Keratinocyte (primary cell): ENCODE data around the gene SYNJ2. TPM values are rescaled to one million over a fixed set of nuclear protein-coding genes. Genes with fewer than 3 reads are reported as not detected.

Experiments used
- DNase-seq: peaks from one replicate; pipeline ENCODE4 v3.0.0-alpha.2; 2011; ENCODE audit warnings: low read depth, missing footprints, low spot score
- FAIRE-seq: peaks from 2 replicates; lab custom pipeline; 2011; peaks lifted over from hg19 to GRCh38; lab: Jason Lieb, UNC
- H2AFZ ChIP-seq: 2 replicates; pipeline ENCODE4 v1.6.0; 2012; ENCODE audit warnings: low read length, control low read depth, inconsistent platforms; ENCODE audit not compliant: control insufficient read depth
- H3K27ac ChIP-seq: 2 replicates; pipeline ENCODE4 v1.5.1; 2011; ENCODE audit warnings: low read length; ENCODE audit not compliant: control insufficient read depth, insufficient read depth
- H3K27me3 ChIP-seq: 3 replicates; pipeline ENCODE4 v1.6.0; 2011; ENCODE audit warnings: low read length; ENCODE audit not compliant: control insufficient read depth, insufficient read depth; ENCODE audit errors: extremely low read depth
- H3K36me3 ChIP-seq, 2 experiments: 2 replicates in 1 of 2; 3 replicates in 1 of 2; pipeline ENCODE4 v1.5.1; 2011; ENCODE audit warnings: low read length in 2 of 2, mild to moderate bottlenecking in 1 of 2; ENCODE audit not compliant: control insufficient read depth in 2 of 2, insufficient read depth in 2 of 2; ENCODE audit errors: extremely low read depth in 1 of 2
- H3K4me1 ChIP-seq: 3 replicates; pipeline ENCODE4 v1.5.1; 2011; ENCODE audit warnings: low read length; ENCODE audit not compliant: control insufficient read depth, insufficient read depth; ENCODE audit errors: extremely low read depth
- H3K4me2 ChIP-seq: 3 replicates; pipeline ENCODE4 v1.6.0; 2011; ENCODE audit warnings: low read depth, low read length; ENCODE audit not compliant: control insufficient read depth, insufficient read depth; ENCODE audit errors: extremely low read depth
- H3K4me3 ChIP-seq, 3 experiments: fragments of 200-600 bp in 1 of 3; sonication (generic) in 1 of 3; 2 replicates in 2 of 3; 3 replicates in 1 of 3; pipeline ENCODE4 v1.5.1; 2011 to 2016; ENCODE audit warnings: low read length in 3 of 3, mild to moderate bottlenecking in 3 of 3, control low read depth in 2 of 3, inconsistent platforms in 1 of 3, low read depth in 1 of 3, mixed read lengths in 1 of 3, mixed run types in 1 of 3, moderate library complexity in 1 of 3; ENCODE audit not compliant: control insufficient read depth in 2 of 3, insufficient read depth in 2 of 3; ENCODE audit errors: extremely low read depth in 1 of 3
- H3K79me2 ChIP-seq: 2 replicates; pipeline ENCODE4 v1.6.0; 2012; ENCODE audit warnings: low read length; ENCODE audit not compliant: control insufficient read depth, insufficient read depth
- H3K9ac ChIP-seq: 3 replicates; pipeline ENCODE4 v1.6.0; 2011; ENCODE audit warnings: low read length; ENCODE audit not compliant: control insufficient read depth, insufficient read depth; ENCODE audit errors: extremely low read depth
- H3K9me1 ChIP-seq: 3 replicates; pipeline ENCODE4 v1.6.0; 2011; ENCODE audit warnings: low read length; ENCODE audit not compliant: control insufficient read depth, insufficient read depth; ENCODE audit errors: extremely low read depth
- H3K9me3 ChIP-seq: 2 replicates; pipeline ENCODE4 v1.5.1; 2012; ENCODE audit warnings: low read depth, low read length; ENCODE audit not compliant: control insufficient read depth
- H4K20me1 ChIP-seq: 3 replicates; pipeline ENCODE4 v1.6.0; 2011; ENCODE audit warnings: low read length; ENCODE audit not compliant: control insufficient read depth, insufficient read depth; ENCODE audit errors: extremely low read depth
- EZH2 ChIP-seq: IDR thresholded peaks from one replicate; pipeline ENCODE4 v1.6.1; 2012; ENCODE audit warnings: inconsistent platforms, mild to moderate bottlenecking, low read length, moderate library complexity
- dilution Hi-C: fragments of 300-500 bp; cut with MboI; formaldehyde crosslinking; loops from one replicate; pipeline ENCODE4 v1.7.0; 2020; ENCODE audit warnings: low sequenced_read_pairs; ENCODE audit not compliant: extremely low pct_ligation_motif_present
- polyA plus RNA-seq, 5 experiments: library from polyadenylated mRNA; depleted of rRNA in 3 of 5; stranded (reverse) in 3 of 5; stranded (forward) in 1 of 5; unstranded in 1 of 5; fragments of >200 nt; gene quantifications; 1 replicate in 1 of 5; 2 replicates in 3 of 5; 3 replicates in 1 of 5; pipeline versions ENCODE4 v1.2.1 to v1.2.3, GENCODE V29; 2011 to 2012; ENCODE audit warnings: missing spikeins in 2 of 5, low read depth in 1 of 5, low replicate concordance in 1 of 5
- TF ChIP-seq, protein P1 (sequence below), 3 experiments: IDR thresholded peaks in 1 of 3; conservative IDR thresholded peaks in 1 of 3; optimal IDR thresholded peaks in 1 of 3; 2 replicates in 2 of 3; 3 replicates in 1 of 3; pipeline versions ENCODE3 to v1.5.1; 2011; ENCODE audit warnings: low read length in 3 of 3, mild to moderate bottlenecking in 3 of 3, moderate library complexity in 2 of 3, control low read depth in 1 of 3, inconsistent platforms in 1 of 3; ENCODE audit not compliant: insufficient read depth in 2 of 3; ENCODE audit errors: extremely low read depth in 1 of 3

Gene SYNJ2
- polyA plus RNA-seq, 1 donor (not counting 4 experiments of a cell fraction or from before 2014, with no cell fraction given) = 8.6 TPM

GRCh38 chr6:158020272-158020711, 38.6 kb downstream of the SYNJ2 start:
- Histone ChIP-seq H3K27ac (no peak overlapping the region), H3K4me1 (no peaks in the 10 kb centered on the region), H3K4me2 (no peak overlapping the region), H3K79me2 (peaks cover 2% of the 10 kb centered on the region), H3K4me3 (no peak overlapping the region), H3K9ac (no peak overlapping the region), H2AFZ (no peak overlapping the region), H4K20me1 (no peaks in the 10 kb centered on the region), H3K27me3 (no peaks in the 10 kb centered on the region), H3K9me1 (no peaks in the 10 kb centered on the region), H3K36me3 (no peaks in the 10 kb centered on the region), H3K9me3 (no peaks in the 10 kb centered on the region)
- TF ChIP-seq, protein P1, sequence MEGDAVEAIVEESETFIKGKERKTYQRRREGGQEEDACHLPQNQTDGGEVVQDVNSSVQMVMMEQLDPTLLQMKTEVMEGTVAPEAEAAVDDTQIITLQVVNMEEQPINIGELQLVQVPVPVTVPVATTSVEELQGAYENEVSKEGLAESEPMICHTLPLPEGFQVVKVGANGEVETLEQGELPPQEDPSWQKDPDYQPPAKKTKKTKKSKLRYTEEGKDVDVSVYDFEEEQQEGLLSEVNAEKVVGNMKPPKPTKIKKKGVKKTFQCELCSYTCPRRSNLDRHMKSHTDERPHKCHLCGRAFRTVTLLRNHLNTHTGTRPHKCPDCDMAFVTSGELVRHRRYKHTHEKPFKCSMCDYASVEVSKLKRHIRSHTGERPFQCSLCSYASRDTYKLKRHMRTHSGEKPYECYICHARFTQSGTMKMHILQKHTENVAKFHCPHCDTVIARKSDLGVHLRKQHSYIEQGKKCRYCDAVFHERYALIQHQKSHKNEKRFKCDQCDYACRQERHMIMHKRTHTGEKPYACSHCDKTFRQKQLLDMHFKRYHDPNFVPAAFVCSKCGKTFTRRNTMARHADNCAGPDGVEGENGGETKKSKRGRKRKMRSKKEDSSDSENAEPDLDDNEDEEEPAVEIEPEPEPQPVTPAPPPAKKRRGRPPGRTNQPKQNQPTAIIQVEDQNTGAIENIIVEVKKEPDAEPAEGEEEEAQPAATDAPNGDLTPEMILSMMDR (optimal IDR thresholded peaks at IDR 0.05 in 1 of 3, IDR thresholded peaks at IDR 0.05 in 1 of 3, conservative IDR thresholded peaks at IDR 0.05 in 1 of 3; ENCODE audit: extremely low read depth in 1 of 3, insufficient read depth in 2 of 3, low read length in 3 of 3) = no peak
- no peak for TF ChIP-seq EZH2
- FAIRE-seq = no peak
- dilution Hi-C loops = no loop called here
- no peak for DNase-seq

DNA sequence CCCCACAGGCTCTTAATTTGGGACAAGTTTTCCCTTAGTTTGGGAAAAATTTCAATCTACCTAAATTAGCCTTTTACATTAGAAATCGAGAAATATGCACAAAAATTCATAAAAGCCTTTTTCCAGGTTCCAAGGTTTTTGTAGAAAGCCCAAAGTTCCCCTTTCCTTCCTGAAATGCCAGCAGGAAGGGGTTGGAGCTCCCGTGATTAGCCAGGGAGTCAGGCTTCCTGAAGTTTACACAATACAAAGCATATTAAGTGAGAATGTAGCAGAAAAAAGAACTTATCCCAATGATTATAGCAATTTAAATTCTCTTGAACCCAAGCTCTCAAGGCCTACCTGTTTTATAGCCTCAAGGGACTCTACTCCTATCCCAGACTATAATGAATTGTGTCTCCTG, 39.1 kb downstream of the SYNJ2 start:
- Histone ChIP-seq H3K9me1 (no peaks in the 10 kb centered on the region), H3K27me3 (no peaks in the 10 kb centered on the region), H3K79me2 (peaks cover 2% of the 10 kb centered on the region), H2AFZ (no peak overlapping the region), H3K27ac (no peak overlapping the region), H3K4me3 (no peak overlapping the region), H3K4me2 (no peak overlapping the region), H3K9ac (no peak overlapping the region), H4K20me1 (no peaks in the 10 kb centered on the region), H3K9me3 (no peaks in the 10 kb centered on the region), H3K4me1 (peaks cover 2% of the 10 kb centered on the region), H3K36me3 (no peaks in the 10 kb centered on the region)
- dilution Hi-C loops = no loop called here
- no peak for TF ChIP-seq EZH2
- TF ChIP-seq, protein P1 (optimal IDR thresholded peaks at IDR 0.05 in 1 of 3, IDR thresholded peaks at IDR 0.05 in 1 of 3, conservative IDR thresholded peaks at IDR 0.05 in 1 of 3; ENCODE audit: extremely low read depth in 1 of 3, insufficient read depth in 2 of 3, low read length in 3 of 3) = no peak
- FAIRE-seq = no peak
- no peak for DNase-seq
